ENCODE data around the gene USP6NL.
"Not testable (repeated sequence)": the region's sequence is repeated elsewhere in the genome, so short reads cannot be mapped to it uniquely, and the experiment has no call there.

Gene USP6NL

DNA sequence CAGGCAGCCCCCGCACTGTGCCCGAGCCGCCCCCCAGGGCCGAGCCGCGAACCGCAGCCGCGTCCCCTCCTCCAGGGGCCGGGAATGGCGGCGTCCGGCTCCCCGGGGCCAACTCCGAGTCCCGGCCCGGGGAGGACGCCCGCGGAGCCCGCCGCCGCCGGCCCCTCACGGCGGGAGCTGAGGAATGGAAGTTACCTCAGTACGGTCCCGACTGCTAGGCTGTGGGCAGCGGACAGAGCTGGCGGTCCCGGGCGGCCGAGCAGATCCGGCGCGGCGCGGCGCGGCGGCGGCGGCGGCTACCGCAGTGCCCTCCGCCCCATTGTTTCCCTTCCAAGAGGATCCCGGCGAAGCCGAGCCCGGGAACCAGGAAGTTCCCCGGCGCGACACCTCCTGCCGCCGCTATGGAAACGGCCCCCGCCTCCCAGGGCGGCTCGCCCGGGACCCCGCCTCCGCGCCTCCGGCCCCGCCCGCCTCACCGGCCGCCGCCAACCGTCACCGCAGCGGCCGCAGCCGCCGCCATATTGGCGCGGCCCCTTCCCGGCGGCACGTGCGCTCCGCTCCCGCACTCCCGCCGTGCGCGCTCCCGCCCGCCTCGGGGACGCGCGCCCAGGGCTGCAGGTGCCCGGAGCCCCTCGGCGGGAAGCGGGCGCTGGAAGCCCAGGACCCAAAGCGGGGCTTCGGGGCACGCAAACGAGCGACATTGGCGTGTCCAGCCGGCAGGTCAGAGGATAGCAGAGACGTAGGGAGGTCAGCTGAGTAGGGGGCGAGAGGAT is at the start of gene USP6NL:
TSS of gene USP6NL (minus strand) at position 403 of the 773 bp plus-strand sequence. CDS start 14,016 bp downstream, outside the sequence.
- peak; percentile 86 for DNase-seq

DNA sequence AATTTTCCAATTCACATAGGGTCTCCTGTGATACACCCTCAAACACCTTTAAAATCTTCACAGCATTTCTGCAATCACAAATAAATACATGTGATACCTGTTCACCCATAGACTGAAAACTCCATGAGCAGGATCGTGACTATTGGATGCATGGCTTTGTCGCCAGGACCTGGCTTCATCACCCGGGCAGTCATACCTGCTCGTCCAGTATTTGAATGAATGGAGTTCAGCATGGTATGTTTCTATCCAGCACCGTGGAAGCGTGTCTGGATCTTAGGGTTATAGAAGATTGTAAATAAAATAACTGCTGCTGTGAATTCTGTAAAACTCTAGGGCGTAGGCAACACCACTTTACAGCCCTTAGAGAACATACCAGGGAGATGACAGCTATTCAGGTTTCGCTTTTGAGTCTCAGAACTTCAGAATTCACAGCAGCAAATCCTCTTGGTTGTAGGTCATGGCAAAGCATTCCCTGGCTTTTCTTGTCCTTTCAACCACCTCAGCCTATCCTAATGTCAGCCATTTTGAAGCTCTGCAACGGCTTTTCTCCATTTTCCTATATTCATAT is 47.4 kb upstream of the USP6NL start:
- no peak for DNase-seq

DNA sequence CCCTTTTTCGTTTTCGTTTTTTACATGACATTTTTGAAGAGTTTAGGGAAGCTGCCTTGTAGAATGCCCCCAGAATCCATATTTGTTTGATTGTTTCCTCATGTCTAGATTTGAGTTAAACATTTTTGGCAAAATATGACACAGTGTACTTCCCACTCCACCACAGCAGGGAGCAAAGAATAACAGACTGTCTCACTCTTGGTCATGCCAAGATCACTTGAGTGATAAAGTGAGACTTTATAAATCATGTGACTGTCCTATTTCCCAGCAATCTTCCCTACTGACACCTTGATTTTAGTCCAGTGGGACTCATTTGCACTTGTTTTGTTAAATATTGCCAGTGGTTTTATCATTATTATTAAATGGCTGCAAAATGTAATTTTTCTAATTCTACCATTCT is 44.4 kb upstream of the USP6NL start:
- DNase-seq: no peak

DNA sequence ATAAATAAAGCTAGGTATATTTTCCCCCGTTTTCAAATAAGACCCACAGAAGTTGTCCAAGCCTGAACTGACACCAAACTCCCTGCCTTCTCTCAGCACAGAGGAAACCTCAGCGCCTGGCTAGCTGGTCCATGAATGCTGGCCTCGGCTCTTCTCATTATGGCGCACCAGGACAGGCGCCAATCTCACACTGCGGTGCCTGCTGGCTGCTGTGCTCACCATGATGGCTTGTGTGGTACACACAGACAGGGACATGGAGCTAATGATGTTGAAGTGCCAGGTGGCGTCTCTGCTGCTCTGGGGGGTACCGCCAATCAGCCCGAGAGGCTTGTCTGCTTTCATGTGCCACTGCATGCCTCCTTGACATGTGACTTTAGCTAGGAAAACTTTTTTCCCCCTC is 43.2 kb upstream of the USP6NL start:
- no peak for DNase-seq

DNA sequence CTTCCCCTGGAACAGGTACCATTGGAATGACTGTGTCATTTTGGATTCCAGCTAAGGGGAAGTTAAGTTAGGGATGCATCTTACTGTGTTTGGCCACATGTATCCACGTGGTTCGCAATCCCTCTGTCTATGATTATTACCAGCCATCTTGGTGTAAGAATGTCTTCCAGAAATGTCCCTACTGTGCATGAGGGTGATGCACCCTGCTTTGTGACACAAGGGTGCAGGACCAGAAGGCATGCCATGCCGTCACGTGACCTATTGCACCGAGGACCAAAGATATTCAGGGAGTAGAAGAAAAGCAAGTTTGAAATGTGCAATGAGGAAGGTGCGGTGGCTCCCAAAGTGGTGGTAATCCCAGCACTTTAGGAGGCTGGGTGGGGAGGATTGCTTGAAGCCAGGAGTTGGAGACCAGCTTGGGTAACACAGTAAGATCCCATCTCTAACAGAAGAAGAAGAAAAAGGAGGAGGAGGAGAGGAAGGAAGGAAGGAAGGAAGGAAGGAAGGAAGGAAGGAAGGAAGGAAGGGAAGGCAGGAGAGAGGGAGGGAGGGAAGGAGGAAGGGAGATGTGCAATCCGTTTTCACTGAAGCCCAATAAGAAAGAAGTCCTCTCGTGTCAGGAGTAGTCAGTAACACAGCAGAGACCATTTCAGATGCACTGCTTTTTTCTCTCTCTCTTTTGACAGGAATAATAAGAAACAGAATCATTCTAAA is 42.5 kb upstream of the USP6NL start:
- no peak for DNase-seq

DNA sequence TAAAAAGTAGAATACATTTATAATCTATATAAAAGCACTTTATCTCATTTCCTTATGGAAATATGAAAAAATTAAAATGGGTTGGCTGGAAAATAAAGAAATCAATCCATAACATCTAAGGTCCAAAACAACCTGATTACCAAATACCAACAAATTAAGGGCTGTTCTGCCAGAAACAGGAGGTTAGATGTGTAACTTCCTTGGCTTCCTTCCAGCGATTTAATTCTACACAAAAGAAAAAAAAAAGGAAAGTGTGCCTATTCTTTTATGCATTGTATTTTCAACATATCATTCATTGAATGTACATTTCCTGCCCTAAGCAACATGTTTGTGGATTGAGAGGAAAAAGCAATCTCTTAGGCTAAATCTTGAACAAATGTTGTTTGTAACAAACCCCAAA is 36.2 kb upstream of the USP6NL start:
- no peak for DNase-seq

DNA sequence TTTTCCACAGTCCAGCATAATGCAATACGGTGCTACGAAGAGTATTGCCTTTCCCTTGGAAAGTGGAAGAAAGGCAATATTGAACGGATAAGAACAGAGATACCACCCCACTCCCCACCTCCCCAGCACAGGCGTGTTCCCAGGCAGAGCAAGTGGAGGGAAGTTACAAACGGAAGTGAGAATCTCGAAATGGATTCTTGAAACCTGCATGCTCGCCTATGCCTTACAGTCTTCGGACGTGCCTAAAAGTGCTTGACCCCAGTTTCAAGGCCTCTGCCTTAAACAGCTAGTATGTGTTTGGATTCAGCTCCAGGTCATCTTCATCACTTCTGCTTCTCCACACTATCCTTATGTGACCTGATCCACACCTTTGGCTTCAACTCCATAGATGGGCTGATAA is 35.0 kb upstream of the USP6NL start:
- no peak for DNase-seq

DNA sequence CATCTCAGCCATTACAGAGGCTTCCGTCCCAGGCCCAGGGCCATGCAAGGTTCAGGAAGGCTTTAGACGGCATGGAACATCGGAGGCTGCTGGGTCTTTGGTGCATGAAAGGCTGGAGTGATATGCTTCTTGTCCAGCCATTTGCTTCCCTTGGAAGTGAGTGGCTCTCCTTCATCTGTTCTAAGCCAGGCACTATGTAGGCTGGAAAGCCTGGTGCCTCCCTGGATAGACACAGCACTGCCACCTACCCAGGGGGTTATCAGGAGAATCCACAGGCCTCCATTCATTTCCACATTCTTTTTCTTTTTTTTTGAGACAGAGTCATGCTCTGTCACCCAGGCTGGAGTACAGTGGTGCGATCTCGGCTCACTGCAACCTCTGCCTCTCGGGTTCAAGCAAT is 31.6 kb upstream of the USP6NL start:
- no peak for DNase-seq

DNA sequence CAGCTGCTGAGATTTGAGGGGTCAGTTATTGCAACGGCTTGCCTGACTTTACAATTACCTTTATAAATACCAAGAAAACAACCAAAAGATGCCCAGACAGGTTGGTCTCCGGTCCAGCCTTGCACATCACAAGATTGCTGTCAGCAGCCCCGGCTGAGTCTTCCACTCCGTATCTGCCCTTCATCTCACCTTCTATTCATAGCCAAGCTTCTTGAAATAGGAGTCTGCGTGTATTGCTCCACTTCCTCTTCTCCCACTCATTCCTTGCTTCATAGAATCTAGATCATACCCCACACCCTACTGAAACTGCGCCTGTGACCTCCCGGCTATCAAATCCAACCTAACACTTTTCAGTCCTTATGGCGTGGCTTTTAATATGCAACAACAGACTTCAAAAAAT is 31.1 kb upstream of the USP6NL start:
- no peak for DNase-seq

DNA sequence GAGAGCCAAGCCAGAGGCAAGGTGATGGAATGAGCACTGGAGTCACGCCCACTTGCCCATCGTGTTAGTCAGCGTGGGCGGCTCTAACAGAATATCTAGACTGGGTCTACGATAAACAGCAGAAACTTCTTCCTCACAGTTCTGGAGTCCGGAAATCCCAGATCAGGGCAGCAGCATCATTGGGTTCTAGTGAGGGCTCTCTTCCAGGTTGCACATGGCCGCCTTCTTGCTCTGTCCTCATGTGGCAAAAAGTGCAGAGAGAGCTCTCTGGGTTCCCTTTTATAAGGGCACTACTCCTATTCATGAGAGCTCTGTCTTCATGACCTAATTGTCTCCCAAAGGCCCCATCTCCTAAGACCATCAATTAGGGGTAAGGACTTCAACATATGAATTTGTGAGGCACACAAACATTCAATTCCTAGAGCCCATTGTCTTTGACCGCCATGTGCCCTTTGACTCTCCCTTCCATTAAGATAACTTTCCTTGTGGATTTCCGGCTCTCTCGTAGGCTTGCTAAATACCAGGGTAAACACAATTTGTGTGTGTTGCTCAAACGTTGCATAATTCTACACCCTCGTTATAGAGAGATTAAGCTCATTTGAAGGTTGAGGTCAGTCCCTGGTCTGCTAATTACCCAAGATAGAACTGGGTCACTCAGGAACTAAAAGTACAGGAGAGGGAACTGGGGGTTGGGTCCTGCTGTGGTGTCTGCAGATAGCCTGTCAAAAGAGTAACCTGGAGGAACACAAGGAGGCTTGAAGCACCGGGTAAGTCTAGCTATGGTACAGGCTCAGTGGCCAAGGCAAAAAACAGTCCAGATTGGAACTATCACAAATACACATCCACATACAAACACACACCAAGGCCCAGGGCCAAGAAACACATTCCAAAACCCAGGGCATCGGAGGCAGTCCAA is 28.7 kb upstream of the USP6NL start:
- no peak for DNase-seq

DNA sequence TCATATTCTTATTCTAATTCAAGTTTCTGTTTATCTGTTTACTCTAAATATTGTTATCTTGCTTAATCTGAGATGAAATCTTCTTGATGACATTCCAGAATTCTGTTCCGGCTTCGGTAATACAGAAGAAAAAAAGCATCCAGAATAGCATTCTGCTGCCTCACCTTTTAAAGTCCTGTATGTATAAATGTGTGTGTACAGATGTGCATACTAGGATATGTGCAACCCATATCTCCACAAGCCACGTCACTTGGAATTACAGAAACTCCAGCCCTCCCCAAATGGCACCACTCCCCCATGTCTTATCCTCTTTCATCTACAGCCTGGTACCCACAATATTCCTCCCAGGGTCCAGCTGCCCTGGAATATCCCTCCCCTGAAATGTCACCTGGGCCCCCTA is 27.9 kb upstream of the USP6NL start:
- DNase-seq: no peak

DNA sequence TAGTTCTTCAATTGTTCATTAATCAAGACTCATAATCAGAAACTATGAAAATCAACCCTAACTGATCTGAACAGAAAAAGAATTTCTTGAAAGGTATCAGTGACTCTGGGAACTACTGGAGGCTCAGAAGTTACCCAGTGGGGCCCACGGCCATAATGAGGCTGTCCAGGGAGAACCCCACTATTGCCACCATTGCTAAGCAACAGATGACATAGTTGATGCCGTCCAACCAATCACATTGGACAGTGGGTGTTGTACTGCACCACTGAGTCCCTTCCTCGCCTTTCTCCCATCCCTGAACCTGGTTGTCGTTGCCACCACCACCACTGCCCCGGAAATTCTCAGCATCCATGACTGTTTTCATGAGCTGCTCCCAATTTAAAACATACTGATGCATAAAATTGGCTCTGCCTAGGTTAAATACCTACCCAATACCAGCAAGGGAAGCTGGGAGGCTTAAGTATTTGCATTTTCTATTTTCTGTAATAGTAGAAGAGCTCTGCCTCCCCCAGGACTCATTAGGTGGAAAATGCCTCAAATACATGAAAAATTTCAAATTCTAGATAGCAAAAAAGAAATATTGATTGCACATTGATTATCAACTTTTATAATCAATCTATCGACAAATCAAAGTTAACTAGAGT is 26.7 kb upstream of the USP6NL start:
- no peak for DNase-seq

DNA sequence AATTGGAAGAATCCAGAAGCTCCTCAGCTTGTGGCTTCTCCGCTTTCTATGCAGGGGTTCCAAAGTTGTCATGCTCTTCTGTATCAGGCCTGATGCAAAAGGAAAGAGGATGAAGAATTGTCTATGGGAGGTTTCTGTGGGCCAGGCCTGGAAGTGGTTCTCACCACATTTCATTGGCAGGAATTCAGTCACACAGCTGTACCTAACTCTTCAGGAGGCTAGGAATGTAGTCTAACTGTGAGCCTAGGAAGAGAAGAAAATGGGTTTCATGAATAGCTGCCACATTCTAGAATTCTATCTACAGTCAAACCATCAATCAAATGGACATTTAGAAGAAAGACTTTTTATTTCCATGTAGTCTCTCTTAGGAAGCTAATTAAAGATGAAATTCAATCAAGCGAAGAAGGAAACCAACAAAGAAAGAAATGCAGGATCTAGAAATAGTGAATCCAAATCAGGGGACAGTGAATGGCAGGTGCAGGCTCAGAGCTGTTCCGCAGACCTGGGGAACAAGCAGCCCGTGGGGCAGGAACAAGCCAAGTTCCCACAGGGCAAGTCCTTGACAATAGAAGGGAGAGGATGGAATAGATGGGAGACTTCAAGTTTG is 25.4 kb upstream of the USP6NL start:
- no peak for DNase-seq

DNA sequence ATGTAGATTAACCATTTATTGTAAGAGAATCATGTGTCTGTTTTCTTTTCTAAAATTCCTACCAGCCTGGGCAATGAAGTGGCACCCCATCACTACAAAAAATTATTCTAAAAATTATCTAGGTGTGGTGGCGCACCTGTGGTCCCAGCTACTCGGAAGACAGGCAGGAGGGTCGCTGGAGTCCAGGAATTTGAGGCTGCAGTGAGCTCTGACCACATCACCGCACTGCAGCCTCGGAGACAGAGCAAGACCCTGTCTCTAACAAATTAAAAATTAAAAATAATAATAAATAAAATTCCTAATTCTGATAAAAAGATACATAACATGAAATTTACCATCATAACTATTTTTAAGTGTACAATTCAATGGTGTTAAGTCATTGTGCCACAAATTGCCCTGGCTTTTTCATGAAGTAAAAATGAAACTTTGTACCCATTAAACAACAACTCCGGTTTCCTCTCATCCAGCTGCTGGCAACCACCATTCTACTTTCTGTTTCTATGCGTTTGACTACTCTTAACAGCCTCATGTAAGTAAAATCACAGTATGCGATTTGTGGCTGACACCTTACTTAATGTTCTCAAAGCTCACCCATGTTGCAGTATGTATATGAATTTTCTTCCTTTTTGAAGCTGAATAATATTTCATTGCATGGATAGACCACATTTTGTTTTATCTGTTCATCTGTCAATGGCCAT is 20.6 kb upstream of the USP6NL start:
- DNase-seq: no peak

DNA sequence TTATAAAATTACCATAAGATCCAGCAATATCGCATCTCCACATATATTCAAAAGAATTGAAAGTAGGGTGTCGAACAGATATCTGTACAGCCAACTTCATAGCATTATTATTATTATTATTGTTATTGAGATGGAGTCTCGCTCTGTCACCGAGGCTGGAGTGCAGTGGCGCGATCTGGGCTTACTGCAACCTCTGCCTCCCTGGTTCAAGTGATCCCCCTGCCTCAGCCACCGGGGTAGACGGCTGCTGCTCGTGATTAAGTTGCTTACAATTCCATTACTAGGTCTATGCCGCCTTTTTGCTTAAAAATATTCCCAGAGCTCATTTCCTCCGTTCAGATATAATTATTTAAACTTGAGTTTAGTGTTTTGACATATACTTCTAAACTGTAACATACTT is 19.8 kb upstream of the USP6NL start:
- no peak for DNase-seq

DNA sequence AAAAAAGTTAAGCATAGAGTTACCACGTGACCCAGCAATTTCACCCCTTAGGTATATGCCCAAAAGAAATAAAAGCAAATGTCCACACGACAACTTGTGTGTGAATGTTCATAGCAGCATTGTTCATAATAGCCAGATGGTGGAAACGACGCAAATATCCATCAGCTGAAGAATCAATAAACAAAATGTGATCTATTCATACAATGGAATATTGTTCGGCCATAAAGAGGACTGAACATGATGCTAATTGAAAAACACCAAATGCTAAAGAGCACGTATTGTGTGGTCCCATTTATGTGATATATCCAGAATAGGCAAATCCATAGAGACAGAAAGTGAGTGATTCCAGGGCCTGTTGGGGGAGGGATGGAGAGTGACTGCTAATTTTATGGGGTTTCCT is 18.3 kb upstream of the USP6NL start:
- no peak for DNase-seq

DNA sequence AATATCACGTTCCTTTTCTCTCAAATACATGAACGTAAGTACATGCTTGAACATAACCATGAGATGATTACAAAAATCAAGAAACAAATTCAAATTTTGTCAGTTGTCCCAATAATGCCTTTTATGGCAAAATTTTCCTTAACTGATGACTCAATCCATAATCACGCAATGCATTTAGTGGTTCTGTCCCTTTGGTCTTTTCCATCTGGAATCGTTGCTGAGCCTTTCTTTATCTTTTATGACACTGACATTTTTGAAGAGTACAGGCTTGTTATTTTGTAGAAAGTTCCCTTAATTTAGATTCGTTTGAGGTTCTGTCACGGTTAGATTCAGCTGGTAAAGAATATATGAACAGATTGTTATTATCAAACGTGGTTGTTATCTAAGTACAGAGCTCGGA is 16.5 kb upstream of the USP6NL start:
- not testable (repeated sequence) for DNase-seq

DNA sequence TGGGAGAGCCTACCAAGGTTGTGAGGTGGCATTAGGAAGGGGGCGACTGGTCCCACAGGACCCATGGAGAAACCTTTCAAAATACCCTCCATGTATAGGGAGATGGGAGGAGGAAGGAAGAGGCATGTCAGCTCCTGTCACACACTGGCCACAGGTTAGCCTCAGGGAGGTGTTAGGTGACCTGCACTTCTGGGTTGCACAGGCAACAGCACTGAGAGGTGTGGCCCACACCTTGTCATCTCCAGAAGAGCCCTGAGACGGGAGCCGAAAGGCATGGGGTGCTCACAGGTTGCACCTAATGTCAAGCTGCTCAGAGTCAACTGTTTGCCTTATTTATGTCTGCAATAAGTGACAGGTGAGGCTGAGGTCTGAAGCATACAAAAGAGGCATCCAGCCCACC is 14.6 kb upstream of the USP6NL start:
- no peak for DNase-seq

DNA sequence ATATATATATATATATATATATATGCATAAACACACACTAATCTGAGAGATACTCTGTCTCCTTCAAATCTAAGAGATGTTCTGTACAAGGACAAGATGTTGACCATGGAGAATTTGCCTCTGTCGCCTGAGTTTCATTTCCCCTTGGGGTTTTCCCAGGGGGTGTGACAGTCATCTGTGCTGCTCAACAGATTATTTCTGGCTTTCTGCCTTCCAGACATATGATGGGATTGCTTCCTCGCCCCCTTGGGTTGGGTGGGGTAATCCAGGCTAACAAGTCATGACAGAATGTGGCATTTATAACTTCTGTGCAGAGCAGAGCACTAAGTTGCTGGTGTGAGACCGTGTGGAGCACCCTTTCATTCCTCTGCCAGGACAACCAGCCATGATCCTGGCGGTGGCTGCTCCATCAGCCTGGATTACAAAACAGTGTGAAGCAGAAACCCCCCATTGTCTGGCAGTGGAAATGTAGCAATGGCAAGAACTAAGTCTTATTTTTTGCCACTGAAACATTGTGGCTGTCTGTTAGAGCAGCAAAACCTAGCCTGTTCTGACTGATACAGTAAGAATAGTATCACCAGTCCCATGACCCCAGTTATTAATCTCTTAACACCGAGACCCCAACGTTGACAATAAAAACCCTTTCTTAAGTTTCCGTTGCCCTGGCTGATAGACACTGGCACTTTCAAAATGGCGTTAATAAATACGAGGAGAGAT is 13.7 kb upstream of the USP6NL start:
- no peak for DNase-seq

DNA sequence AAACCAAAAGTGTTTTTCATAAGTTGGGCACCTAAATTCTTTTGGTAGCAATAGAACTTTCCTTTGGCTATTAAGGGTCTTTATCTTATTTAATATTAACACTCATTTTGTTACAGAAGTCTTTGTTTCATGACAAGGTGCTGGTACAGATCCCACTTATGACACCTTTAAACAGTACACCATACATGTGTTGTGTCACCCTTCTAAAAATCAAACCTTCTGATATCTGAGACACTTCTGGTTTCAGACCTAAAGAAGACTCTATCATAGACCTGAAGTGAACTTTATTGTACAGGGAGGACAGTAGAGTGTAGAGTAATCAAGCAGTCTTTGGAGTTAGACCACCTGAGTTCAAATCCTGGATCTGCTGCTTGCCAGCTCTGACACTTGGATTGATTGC is 5.8 kb upstream of the USP6NL start:
- no peak for DNase-seq

DNA sequence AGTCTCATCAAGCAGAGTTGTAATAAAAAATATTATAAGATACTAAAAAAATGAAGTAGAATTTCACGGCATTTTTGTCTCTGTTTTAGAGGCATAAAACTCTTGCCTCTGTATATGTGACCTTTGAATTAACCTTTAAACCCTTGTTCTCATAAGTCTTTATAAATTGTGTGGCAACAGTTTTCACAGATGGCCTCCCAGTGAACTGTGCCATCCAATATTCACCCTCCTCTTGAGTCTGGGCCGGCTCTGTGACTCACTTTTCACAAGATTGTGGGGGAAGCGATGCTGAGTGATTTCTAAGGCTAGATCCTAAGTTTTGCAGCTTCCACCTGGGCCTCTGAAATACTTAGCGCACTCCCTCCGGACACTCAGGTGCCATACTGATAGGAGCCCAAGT is 4.6 kb upstream of the USP6NL start:
- no peak for DNase-seq
